ENCODE results near the gene KCNH2.

DNA sequence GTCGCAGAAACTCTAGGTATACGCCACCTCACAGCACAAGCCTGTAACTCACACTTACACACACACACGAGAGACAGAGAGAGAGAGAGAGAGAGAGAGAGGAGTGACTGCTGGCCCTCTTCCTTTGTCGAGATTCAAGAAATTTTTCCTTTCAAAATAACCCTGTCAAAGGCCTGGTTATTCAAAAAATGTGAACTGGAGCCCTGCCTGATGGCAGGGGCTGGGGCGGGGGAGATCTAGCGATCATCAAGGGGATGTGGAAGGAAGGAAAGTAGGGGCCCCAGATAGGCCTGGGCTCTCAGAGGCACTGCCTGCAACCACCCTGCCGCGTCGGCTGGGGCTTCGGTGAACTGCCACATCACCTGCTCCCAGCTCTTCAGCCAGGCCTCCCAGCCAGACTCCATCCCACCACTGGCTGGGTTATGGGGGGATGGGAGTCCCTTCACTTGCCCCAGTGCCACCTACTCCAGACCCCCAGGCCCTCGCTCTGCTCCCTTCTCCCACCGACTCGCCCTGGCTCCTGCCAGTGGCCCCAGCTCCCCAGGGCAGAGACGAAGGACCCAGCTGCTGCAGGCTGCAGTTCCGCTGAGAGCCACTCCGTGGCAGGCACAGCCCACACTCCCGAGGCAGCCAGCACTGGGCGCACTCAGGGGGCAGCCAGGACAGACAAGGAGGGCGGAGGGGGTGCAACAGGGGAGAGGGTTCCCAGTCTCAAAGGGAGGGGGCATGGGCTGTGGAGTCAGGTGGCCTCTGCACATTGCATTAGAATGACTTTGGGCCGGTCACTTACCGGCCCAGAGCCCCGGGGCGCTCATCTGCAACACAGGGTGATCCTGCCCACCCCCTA, 15.3 kb downstream of the KCNH2 start:
- TF ChIP-seq, protein P1, sequence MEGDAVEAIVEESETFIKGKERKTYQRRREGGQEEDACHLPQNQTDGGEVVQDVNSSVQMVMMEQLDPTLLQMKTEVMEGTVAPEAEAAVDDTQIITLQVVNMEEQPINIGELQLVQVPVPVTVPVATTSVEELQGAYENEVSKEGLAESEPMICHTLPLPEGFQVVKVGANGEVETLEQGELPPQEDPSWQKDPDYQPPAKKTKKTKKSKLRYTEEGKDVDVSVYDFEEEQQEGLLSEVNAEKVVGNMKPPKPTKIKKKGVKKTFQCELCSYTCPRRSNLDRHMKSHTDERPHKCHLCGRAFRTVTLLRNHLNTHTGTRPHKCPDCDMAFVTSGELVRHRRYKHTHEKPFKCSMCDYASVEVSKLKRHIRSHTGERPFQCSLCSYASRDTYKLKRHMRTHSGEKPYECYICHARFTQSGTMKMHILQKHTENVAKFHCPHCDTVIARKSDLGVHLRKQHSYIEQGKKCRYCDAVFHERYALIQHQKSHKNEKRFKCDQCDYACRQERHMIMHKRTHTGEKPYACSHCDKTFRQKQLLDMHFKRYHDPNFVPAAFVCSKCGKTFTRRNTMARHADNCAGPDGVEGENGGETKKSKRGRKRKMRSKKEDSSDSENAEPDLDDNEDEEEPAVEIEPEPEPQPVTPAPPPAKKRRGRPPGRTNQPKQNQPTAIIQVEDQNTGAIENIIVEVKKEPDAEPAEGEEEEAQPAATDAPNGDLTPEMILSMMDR (conservative IDR thresholded peaks at IDR 0.05; ENCODE audit: low read depth in 2 of 2) = peak; percentile 90 to 98
- TF ChIP-seq ZNF331 (CRISPR knock-in tag; IDR thresholded peaks at IDR 0.05; ENCODE audit: low read depth) (no peak), POLR2AphosphoS5 (IDR thresholded peaks at IDR 0.05; ENCODE audit: low read depth) (no peak), EZH2phosphoT487 (IDR thresholded peaks at IDR 0.05; ENCODE audit: unreplicated experiment) (no peak)
- TF ChIP-seq, protein P2, sequence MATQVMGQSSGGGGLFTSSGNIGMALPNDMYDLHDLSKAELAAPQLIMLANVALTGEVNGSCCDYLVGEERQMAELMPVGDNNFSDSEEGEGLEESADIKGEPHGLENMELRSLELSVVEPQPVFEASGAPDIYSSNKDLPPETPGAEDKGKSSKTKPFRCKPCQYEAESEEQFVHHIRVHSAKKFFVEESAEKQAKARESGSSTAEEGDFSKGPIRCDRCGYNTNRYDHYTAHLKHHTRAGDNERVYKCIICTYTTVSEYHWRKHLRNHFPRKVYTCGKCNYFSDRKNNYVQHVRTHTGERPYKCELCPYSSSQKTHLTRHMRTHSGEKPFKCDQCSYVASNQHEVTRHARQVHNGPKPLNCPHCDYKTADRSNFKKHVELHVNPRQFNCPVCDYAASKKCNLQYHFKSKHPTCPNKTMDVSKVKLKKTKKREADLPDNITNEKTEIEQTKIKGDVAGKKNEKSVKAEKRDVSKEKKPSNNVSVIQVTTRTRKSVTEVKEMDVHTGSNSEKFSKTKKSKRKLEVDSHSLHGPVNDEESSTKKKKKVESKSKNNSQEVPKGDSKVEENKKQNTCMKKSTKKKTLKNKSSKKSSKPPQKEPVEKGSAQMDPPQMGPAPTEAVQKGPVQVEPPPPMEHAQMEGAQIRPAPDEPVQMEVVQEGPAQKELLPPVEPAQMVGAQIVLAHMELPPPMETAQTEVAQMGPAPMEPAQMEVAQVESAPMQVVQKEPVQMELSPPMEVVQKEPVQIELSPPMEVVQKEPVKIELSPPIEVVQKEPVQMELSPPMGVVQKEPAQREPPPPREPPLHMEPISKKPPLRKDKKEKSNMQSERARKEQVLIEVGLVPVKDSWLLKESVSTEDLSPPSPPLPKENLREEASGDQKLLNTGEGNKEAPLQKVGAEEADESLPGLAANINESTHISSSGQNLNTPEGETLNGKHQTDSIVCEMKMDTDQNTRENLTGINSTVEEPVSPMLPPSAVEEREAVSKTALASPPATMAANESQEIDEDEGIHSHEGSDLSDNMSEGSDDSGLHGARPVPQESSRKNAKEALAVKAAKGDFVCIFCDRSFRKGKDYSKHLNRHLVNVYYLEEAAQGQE (IDR thresholded peaks at IDR 0.05; ENCODE audit: unreplicated experiment) = no peak

Data from GM23338 (cell line).